ENCODE measurements around the gene TBC1D22A.

TBC1D22A gene

DNA sequence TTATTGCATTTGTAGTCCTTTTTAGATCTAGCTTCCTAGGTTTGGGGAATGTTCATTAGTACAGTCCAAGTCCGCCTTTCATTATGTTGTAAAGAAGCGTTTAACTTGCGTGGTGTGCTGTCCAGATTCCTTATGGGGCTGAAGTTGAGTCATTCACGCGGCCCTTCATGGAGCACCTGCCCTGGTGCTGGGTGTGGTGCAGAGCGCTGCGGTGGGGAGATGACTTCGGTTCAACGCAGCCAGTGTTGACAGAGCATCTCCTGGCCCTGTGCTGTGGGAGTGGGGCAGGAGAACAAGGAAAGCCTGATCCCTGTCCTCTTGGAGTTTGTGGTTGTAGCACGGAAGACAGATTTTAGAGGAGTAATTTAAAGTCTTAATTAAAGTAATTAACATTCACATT lies 152.0 kb downstream of the TBC1D22A start:
- Histone ChIP-seq H3K27ac (ENCODE audit: low read length) (peak overlapping the region; percentile 53; the same call in 1 of the 2 replicates), H3K4me3 (ENCODE audit: low read length) (no peak overlapping the region), H3K4me1 (ENCODE audit: low read length) (peaks cover 20% of the 10 kb centered on the region), H3K9me2 (replicated peaks; ENCODE audit: insufficient read depth, low read length) (no peaks in the 10 kb centered on the region), H3K9ac (ENCODE audit: low read length) (no peak overlapping the region), H3K4me2 (ENCODE audit: low read depth, low read length) (peak overlapping the region; percentile 31; the same call in 1 of the 2 replicates), H3K36me3 (replicated peaks; ENCODE audit: insufficient read depth, low read length) (no peaks in the 10 kb centered on the region), H3K79me2 (ENCODE audit: low read length) (peaks cover 11% of the 10 kb centered on the region), H3K9me3 (replicated peaks; ENCODE audit: insufficient read depth, low read length) (no peaks in the 10 kb centered on the region), H4K20me1 (ENCODE audit: insufficient read depth, low read length) (no peaks in the 10 kb centered on the region), H3F3A (ENCODE audit: insufficient read depth, low read length) (peaks cover 15% of the 10 kb centered on the region), H3K27me3 (replicated peaks; ENCODE audit: insufficient read depth, low read length) (no peaks in the 10 kb centered on the region), H2AFZ (ENCODE audit: low read length) (no peak overlapping the region)
- no peak for TF ChIP-seq EZH2phosphoT487 (IDR thresholded peaks at IDR 0.05; ENCODE audit: low read length)
- TF ChIP-seq, protein P1, sequence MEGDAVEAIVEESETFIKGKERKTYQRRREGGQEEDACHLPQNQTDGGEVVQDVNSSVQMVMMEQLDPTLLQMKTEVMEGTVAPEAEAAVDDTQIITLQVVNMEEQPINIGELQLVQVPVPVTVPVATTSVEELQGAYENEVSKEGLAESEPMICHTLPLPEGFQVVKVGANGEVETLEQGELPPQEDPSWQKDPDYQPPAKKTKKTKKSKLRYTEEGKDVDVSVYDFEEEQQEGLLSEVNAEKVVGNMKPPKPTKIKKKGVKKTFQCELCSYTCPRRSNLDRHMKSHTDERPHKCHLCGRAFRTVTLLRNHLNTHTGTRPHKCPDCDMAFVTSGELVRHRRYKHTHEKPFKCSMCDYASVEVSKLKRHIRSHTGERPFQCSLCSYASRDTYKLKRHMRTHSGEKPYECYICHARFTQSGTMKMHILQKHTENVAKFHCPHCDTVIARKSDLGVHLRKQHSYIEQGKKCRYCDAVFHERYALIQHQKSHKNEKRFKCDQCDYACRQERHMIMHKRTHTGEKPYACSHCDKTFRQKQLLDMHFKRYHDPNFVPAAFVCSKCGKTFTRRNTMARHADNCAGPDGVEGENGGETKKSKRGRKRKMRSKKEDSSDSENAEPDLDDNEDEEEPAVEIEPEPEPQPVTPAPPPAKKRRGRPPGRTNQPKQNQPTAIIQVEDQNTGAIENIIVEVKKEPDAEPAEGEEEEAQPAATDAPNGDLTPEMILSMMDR (IDR thresholded peaks at IDR 0.05; ENCODE audit: low read length) = no peak
- no peak for TF ChIP-seq EZH2 (optimal IDR thresholded peaks at IDR 0.05; ENCODE audit: low read depth, low read length)
- DNase-seq = no peak

DNA sequence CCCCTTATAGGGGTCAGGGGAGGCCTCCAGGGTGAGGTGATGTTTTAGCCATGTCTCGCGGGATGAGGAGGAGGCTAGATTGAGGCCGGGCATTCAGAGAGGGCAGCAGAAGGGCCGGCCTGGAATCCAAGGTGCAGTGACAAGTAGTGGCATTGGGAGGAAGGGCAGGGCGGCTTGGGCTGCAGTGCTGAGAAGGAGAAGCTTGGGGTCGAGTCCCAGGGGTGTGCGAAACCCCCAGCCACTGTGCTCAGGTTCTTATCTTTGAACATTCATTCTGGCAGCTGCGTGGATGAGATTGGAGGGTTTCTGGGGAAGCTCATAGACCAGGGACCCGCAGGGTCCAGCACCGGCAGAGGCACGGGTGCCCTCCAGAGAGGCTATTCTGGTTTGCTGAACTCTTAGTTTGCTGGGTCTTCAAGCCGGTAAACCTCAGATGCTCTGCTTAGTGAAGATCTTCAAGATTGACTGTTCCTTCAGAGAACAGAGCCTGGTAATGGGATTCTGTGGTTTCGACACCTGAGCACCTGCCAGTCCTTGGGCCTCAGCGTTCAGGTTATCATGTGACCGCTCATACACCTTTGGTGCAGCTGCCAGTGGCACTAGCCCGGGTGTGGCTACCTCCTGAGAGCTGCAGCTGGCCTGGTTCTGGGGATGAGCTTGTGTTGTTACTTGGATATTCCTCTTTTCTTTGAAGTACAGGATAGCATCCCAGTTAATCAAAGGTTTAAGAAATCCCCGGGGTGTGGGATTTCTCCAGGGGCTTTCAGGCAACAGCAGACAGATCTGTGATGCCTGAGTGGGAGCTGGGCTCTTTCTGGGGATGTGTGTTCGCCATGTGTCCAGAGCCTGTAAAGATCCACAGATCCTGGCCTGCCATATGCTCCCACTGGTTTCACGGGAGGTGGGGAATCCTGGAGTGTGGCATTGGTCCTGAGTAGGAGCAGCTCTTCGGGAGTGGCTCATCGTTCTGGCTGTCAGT lies 152.8 kb downstream of the TBC1D22A start:
- Histone ChIP-seq H3K27me3 (replicated peaks; ENCODE audit: insufficient read depth, low read length) (no peaks in the 10 kb centered on the region), H3F3A (ENCODE audit: insufficient read depth, low read length) (peaks cover 15% of the 10 kb centered on the region), H4K20me1 (ENCODE audit: insufficient read depth, low read length) (no peaks in the 10 kb centered on the region), H3K9ac (ENCODE audit: low read length) (no peak overlapping the region), H3K27ac (ENCODE audit: low read length) (peak overlapping the region; percentile 53; the same call in 1 of the 2 replicates), H3K9me2 (replicated peaks; ENCODE audit: insufficient read depth, low read length) (no peaks in the 10 kb centered on the region), H3K4me1 (ENCODE audit: low read length) (peaks cover 20% of the 10 kb centered on the region), H3K36me3 (replicated peaks; ENCODE audit: insufficient read depth, low read length) (no peaks in the 10 kb centered on the region), H3K4me3 (ENCODE audit: low read length) (no peak overlapping the region), H2AFZ (ENCODE audit: low read length) (no peak overlapping the region), H3K79me2 (ENCODE audit: low read length) (peaks cover 11% of the 10 kb centered on the region), H3K4me2 (ENCODE audit: low read depth, low read length) (peak overlapping the region; percentile 41), H3K9me3 (replicated peaks; ENCODE audit: insufficient read depth, low read length) (no peaks in the 10 kb centered on the region)
- TF ChIP-seq EZH2phosphoT487 (IDR thresholded peaks at IDR 0.05; ENCODE audit: low read length) = no peak
- DNase-seq = peak; percentile 92

DNA sequence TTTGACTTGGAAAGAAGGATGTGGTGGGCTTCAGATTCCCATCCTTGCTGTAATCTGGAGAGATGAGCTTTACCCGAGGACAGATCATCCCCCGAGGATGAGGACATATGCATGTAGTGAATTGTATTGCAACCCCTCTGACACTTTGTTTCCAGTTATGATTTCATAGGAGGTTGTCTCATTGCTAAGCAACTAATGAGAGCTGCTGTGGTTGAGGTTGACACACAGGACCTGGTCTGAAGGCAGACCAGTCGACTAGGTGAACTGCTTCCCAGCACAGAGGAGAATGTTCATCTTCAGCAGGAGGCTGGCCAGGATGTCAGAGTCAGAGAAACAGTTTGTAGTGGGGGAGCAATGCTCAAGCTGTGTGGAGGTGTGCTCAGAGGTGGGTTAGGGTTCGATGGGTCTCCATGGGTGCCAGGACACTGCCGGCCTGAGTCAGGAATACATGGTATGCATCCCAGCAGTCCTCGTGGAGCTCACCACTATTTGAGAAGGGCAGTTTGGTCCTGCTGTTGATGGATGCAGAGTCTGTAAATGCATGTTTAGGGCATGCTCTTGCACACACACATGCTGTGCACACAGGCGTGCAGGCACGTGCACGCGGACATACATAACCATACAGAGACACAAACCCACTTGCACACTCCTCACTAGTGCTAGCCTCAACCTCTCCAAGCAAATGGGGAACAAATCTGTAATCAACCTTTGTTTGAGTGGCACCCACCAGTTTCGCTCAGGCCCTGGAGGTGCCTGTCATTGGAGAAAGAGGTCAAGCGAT lies 153.7 kb downstream of the TBC1D22A start:
- no peak for DNase-seq
- no peaks in the 10 kb centered on the region for H3K9me2 ChIP-seq (replicated peaks; ENCODE audit: insufficient read depth, low read length)
- peaks cover 11% of the 10 kb centered on the region for H3K79me2 ChIP-seq (ENCODE audit: low read length)
- H3K27ac ChIP-seq (ENCODE audit: low read length) = peak overlapping the region; percentile 53; the same call in 1 of the 2 replicates
- no peak for TF ChIP-seq EZH2 (optimal IDR thresholded peaks at IDR 0.05; ENCODE audit: low read depth, low read length)
- TF ChIP-seq, protein P1 (IDR thresholded peaks at IDR 0.05; ENCODE audit: low read length) = no peak
- TF ChIP-seq EZH2phosphoT487 (IDR thresholded peaks at IDR 0.05; ENCODE audit: low read length) = no peak
- no peaks in the 10 kb centered on the region for H3K36me3 ChIP-seq (replicated peaks; ENCODE audit: insufficient read depth, low read length)
- H3K9me3 ChIP-seq (replicated peaks; ENCODE audit: insufficient read depth, low read length) = no peaks in the 10 kb centered on the region
- peaks cover 15% of the 10 kb centered on the region for H3F3A ChIP-seq (ENCODE audit: insufficient read depth, low read length)
- no peaks in the 10 kb centered on the region for H3K27me3 ChIP-seq (replicated peaks; ENCODE audit: insufficient read depth, low read length)
- H3K4me2 ChIP-seq (ENCODE audit: low read depth, low read length) = peak overlapping the region; percentile 41; the same call in 1 of the 2 replicates
- H3K4me1 ChIP-seq (ENCODE audit: low read length) = peaks cover 20% of the 10 kb centered on the region
- no peaks in the 10 kb centered on the region for H4K20me1 ChIP-seq (ENCODE audit: insufficient read depth, low read length)
- H3K4me3 ChIP-seq (ENCODE audit: low read length) = no peak overlapping the region
- no peak overlapping the region for H2AFZ ChIP-seq (ENCODE audit: low read length)
- no peak overlapping the region for H3K9ac ChIP-seq (ENCODE audit: low read length)
